Measurements from ENCODE around the gene MAPK9. TPM values are rescaled to one million over a fixed set of nuclear protein-coding genes. Genes with fewer than 3 reads are reported as not detected.

MAPK9 gene
- polyA plus RNA-seq, 3 donors = 9.7 to 19.6 (median 16.2) TPM

DNA sequence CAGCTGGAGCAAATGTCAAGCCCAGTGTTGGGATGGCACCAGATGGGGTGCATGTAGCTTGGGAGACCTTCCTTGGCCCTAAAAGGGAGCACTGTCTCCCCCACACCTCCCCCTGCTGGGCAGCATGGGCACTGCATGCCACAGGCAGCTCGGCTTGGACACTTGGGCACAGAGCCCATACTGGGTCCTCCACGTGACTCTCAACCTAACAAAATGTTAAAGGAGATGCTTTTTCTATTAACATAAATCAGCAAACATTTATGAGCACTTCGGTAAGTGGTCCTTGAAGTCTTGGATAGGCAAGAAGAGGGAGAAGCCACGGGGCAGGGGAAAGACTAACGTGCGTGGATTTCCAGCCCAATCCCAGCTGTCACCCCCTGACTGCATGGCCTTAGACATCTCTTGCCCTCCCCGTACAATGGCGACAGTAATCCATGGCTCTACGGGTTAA lies 23.9 kb upstream of the MAPK9 start:
- no peak overlapping the region for H3K4me3 Mint-ChIP-seq
- no peak overlapping the region for H3K27ac Mint-ChIP-seq
- no peaks in the 10 kb centered on the region for H3K4me1 ChIP-seq (ENCODE audit: control insufficient read depth in 1 of 2, insufficient read depth in 2 of 2, low read length in 2 of 2)
- no peaks in the 10 kb centered on the region for H3K27me3 ChIP-seq (ENCODE audit: control insufficient read depth in 2 of 2, insufficient read depth in 2 of 2, low read length in 2 of 2)
- H3K4me1 Mint-ChIP-seq = no peaks in the 10 kb centered on the region
- H3K9me3 Mint-ChIP-seq = peaks cover 0 to 7% (median 0%) of the 10 kb centered on the region in 7 donors
- no peak overlapping the region for H3K9ac ChIP-seq (ENCODE audit: insufficient read depth, low read length, poor library complexity, severe bottlenecking)
- intact Hi-C loops (cut with micrococcal nuclease) = loop anchor here in 1 of 2 donors (5.0 kb wide), 1 partner anchor 183 kb away; no protein-coding TSS in a partner anchor
- no peaks in the 10 kb centered on the region for H3K79me2 ChIP-seq (ENCODE audit: insufficient read depth, low read length)
- H2AFZ ChIP-seq (ENCODE audit: insufficient read depth, low read depth, low read length, poor library complexity, severe bottlenecking) = no peak overlapping the region
- peaks cover 2 to 7% (median 4%) of the 10 kb centered on the region in 3 donors for H3K27me3 Mint-ChIP-seq (ENCODE audit: low read depth in 3 of 3)
- TF ChIP-seq, protein P1, sequence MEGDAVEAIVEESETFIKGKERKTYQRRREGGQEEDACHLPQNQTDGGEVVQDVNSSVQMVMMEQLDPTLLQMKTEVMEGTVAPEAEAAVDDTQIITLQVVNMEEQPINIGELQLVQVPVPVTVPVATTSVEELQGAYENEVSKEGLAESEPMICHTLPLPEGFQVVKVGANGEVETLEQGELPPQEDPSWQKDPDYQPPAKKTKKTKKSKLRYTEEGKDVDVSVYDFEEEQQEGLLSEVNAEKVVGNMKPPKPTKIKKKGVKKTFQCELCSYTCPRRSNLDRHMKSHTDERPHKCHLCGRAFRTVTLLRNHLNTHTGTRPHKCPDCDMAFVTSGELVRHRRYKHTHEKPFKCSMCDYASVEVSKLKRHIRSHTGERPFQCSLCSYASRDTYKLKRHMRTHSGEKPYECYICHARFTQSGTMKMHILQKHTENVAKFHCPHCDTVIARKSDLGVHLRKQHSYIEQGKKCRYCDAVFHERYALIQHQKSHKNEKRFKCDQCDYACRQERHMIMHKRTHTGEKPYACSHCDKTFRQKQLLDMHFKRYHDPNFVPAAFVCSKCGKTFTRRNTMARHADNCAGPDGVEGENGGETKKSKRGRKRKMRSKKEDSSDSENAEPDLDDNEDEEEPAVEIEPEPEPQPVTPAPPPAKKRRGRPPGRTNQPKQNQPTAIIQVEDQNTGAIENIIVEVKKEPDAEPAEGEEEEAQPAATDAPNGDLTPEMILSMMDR (IDR thresholded peaks at IDR 0.05) = peak; percentile 99
- H3K9me3 ChIP-seq (replicated peaks in 1 of 2; ENCODE audit: control insufficient read depth in 1 of 2, insufficient read depth in 1 of 2, low read length in 2 of 2) = no peaks in the 10 kb centered on the region
- no peaks in the 10 kb centered on the region for H3K36me3 ChIP-seq (replicated peaks in 1 of 2; ENCODE audit: control insufficient read depth in 1 of 2, insufficient read depth in 2 of 2, low read length in 2 of 2)
- no peak overlapping the region for H3K4me2 ChIP-seq (replicated peaks; ENCODE audit: extremely low read depth, low read length, poor library complexity, severe bottlenecking)
- H3K4me3 ChIP-seq (replicated peaks in 1 of 3; ENCODE audit: low read depth in 2 of 3, low read length in 3 of 3) = no peak overlapping the region
- peak; percentile 50 to 64 (median 61) for DNase-seq
- H4K20me1 ChIP-seq (ENCODE audit: insufficient read depth, low read length) = no peaks in the 10 kb centered on the region
- WGBS (ENCODE audit: insufficient coverage) = 56% methylated on average over 3 of the region's 9 CpGs
- H3K27ac ChIP-seq (ENCODE audit: low read depth in 1 of 2, low read length in 2 of 2) = no peak overlapping the region
- no peaks in the 10 kb centered on the region for H3K36me3 Mint-ChIP-seq

DNA sequence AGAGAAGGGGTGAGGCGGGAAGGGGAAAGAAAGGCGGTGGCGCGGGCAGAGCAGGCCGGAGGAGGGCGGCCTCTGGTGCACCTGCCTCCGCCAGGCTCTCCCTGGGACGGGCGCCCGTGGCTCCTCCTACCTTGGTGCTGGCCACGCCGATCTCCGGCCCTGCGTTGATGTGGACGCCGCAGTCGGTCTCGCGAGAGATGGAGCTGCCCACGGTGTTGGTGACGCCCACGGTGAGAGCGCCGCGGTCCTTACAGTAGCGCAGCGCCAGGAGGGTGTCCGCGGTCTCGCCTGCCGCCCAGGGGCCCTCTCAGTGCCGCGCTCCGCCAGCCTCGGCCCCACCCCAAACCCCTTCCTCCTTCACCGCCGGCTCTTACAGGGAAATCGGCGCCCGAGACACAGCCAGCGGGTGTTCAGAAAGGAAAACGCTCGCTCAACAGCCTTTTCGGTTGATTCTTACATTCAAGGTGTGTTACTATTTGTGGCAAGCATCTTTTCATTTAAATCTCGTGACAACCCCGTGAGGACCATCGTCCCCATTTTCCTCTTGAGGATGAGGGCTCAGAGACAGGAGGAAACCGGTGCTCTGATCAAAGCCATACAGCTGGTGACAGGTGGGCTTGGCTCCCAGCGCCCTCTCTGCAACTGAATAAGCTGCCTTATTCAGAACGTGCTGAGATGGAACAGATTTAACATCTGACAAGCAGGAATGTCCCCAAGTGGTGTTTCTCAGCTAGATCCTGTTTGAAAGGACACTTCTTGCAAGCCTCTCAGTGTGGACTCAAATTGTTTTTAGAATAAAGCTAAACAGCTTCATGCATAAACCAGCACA lies 22.0 kb upstream of the MAPK9 start:
- H3K27me3 ChIP-seq (ENCODE audit: control insufficient read depth in 2 of 2, insufficient read depth in 2 of 2, low read length in 2 of 2) = no peaks in the 10 kb centered on the region
- DNase-seq = peak in 2 of 3 donors; percentile 18 to 76
- intact Hi-C loops (cut with micrococcal nuclease) = no loop called here
- H3K27ac ChIP-seq (ENCODE audit: low read depth in 1 of 2, low read length in 2 of 2) = no peak overlapping the region
- 86% methylated on average over 29 of the region's 50 CpGs for WGBS (ENCODE audit: insufficient coverage)
- H3K4me1 ChIP-seq (ENCODE audit: control insufficient read depth in 1 of 2, insufficient read depth in 2 of 2, low read length in 2 of 2) = no peaks in the 10 kb centered on the region
- Mint-ChIP-seq H3K27me3 (ENCODE audit: low read depth in 3 of 3) (peaks cover 3 to 10% (median 9%) of the 10 kb centered on the region in 3 donors), H3K4me1 (no peaks in the 10 kb centered on the region), H3K4me3 (peak overlapping the region in 1 of 2 donors; percentile 75), H3K9me3 (peaks cover 0 to 7% (median 0%) of the 10 kb centered on the region in 7 donors), H3K36me3 (no peaks in the 10 kb centered on the region), H3K27ac (peak overlapping the region in 1 of 7 donors; percentile 31)
- H2AFZ ChIP-seq (ENCODE audit: insufficient read depth, low read depth, low read length, poor library complexity, severe bottlenecking) = no peak overlapping the region
- no peak overlapping the region for H3K9ac ChIP-seq (ENCODE audit: insufficient read depth, low read length, poor library complexity, severe bottlenecking)
- TF ChIP-seq, protein P1 (IDR thresholded peaks at IDR 0.05) = no peak
- no peaks in the 10 kb centered on the region for H3K9me3 ChIP-seq (replicated peaks in 1 of 2; ENCODE audit: control insufficient read depth in 1 of 2, insufficient read depth in 1 of 2, low read length in 2 of 2)
- no peak overlapping the region for H3K4me2 ChIP-seq (replicated peaks; ENCODE audit: extremely low read depth, low read length, poor library complexity, severe bottlenecking)
- H3K79me2 ChIP-seq (ENCODE audit: insufficient read depth, low read length) = no peaks in the 10 kb centered on the region
- no peaks in the 10 kb centered on the region for H4K20me1 ChIP-seq (ENCODE audit: insufficient read depth, low read length)
- no peaks in the 10 kb centered on the region for H3K36me3 ChIP-seq (replicated peaks in 1 of 2; ENCODE audit: control insufficient read depth in 1 of 2, insufficient read depth in 2 of 2, low read length in 2 of 2)
- H3K4me3 ChIP-seq (replicated peaks in 1 of 3; ENCODE audit: low read depth in 2 of 3, low read length in 3 of 3) = no peak overlapping the region

Data from CD14-positive monocyte (primary cell).